Uterus (tissue), 4 donors: Measurements from ENCODE around the gene MATN3. TPM values are rescaled to one million over a fixed set of nuclear protein-coding genes. Genes with fewer than 3 reads are reported as not detected.

Experiments used
- DNase-seq, 2 donors: peaks; one replicate each; pipeline ENCODE4 v3.0.0-alpha.2; 2019 to 2020
- H3K27ac ChIP-seq, 2 donors: fragments of 200-600 bp; sonication (generic); 1 replicate in 1 of 2; 2 replicates in 1 of 2; pipeline ENCODE4 v1.5.1; 2016 to 2018
- H3K27me3 ChIP-seq, 2 donors: fragments of 200-600 bp; sonication (generic); one replicate each; pipeline ENCODE4 v1.5.1; 2018 to 2019; ENCODE audit warnings: control low read depth in 1 of 2
- H3K36me3 ChIP-seq, 2 donors: fragments of 200-600 bp; sonication (generic); one replicate each; pipeline ENCODE4 v1.5.1; 2019; ENCODE audit warnings: control low read depth in 1 of 2
- H3K4me1 ChIP-seq, 2 donors: fragments of 200-600 bp; sonication (generic); one replicate each; pipeline ENCODE4 v1.5.1; 2018 to 2019; ENCODE audit warnings: control low read depth in 1 of 2
- H3K4me3 ChIP-seq, 2 donors: fragments of 200-600 bp; sonication (generic); 1 replicate in 1 of 2; 2 replicates in 1 of 2; pipeline ENCODE4 v1.5.1; 2018 to 2019; ENCODE audit warnings: mild to moderate bottlenecking in 1 of 2
- H3K9me3 ChIP-seq, 2 donors: fragments of 200-600 bp; sonication (generic); one replicate each; pipeline ENCODE4 v1.5.1; 2019; ENCODE audit warnings: control low read depth in 1 of 2
- POLR2A ChIP-seq, 2 donors: fragments of 450-650 bp; IDR thresholded peaks; one replicate each; pipeline ENCODE4 v1.6.1; 2016; ENCODE audit warnings: antibody characterized with exemption in 2 of 2, mild to moderate bottlenecking in 1 of 2, moderate library complexity in 1 of 2
- intact Hi-C: fragments of 100-400 bp; cut with DNase I; formaldehyde crosslinking; loops from one replicate; pipeline ENCODE4 v1.15.1; 2023; ENCODE audit warnings: low total_unique reads
- total RNA-seq, 4 donors: library from RNA; depleted of rRNA in 3 of 4; stranded (reverse); fragments of >200 nt in 3 of 4; gene quantifications; one replicate each; pipeline versions ENCODE4 v1.1.0 to v1.2.4, GENCODE V29; 2014 to 2023
- TF ChIP-seq, protein P1 (sequence below), 4 experiments: fragments of 200-600 bp in 2 of 4; fragments of 450-650 bp in 2 of 4; sonication (generic) in 2 of 4; IDR thresholded peaks; one replicate each; pipeline ENCODE4 v1.5.1; 2016 to 2019; ENCODE audit warnings: antibody characterized with exemption in 4 of 4, mild to moderate bottlenecking in 2 of 4, moderate library complexity in 1 of 4
- donor health status: DM: yes; HTN: yes; CAD: no.

Gene MATN3
- total RNA-seq, 4 donors from 2014 or later, result 1.2 to 2.1 (median 1.3) TPM

DNA sequence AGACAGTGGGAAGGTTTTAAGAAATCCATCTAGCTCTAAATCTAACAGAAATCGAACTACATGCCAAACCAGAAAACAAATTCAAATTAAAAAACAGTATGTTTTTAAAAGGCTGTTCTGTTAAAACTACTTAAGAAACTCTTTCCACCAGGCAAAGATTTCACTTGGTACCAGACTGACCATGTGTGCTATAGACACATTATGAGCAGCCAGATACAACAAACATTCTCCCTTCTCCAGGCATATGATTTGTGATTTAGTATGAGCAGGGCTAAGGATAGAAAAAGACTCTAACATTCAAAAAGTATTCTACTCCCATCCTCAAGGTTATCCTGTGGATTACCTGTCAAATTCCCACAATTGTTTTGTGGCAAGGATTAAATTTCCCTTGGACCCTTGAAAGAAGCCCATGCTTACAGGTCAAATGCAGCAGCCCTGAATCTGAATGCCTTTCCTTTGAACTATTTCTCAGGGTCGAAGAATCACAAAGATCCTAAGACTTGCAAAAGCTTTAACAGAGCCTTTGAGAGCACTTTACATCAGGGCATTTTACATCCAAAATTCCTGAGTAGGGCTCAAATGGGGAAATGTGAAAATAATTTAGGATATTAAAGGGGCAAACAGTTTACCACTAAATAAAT is 68.1 kb downstream of the MATN3 start:
- TF ChIP-seq, protein P1, sequence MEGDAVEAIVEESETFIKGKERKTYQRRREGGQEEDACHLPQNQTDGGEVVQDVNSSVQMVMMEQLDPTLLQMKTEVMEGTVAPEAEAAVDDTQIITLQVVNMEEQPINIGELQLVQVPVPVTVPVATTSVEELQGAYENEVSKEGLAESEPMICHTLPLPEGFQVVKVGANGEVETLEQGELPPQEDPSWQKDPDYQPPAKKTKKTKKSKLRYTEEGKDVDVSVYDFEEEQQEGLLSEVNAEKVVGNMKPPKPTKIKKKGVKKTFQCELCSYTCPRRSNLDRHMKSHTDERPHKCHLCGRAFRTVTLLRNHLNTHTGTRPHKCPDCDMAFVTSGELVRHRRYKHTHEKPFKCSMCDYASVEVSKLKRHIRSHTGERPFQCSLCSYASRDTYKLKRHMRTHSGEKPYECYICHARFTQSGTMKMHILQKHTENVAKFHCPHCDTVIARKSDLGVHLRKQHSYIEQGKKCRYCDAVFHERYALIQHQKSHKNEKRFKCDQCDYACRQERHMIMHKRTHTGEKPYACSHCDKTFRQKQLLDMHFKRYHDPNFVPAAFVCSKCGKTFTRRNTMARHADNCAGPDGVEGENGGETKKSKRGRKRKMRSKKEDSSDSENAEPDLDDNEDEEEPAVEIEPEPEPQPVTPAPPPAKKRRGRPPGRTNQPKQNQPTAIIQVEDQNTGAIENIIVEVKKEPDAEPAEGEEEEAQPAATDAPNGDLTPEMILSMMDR (IDR thresholded peaks at IDR 0.05), result no peak
- TF ChIP-seq POLR2A (IDR thresholded peaks at IDR 0.05), result no peak
- no peaks in the 10 kb centered on the region for H3K9me3 ChIP-seq
- H3K27me3 ChIP-seq, result no peaks in the 10 kb centered on the region
- no peak for DNase-seq
- intact Hi-C loops, result no loop called here
- H3K36me3 ChIP-seq, result no peaks in the 10 kb centered on the region
- H3K27ac ChIP-seq, result no peak overlapping the region
- no peak overlapping the region for H3K4me3 ChIP-seq
- H3K4me1 ChIP-seq, result no peaks in the 10 kb centered on the region

DNA sequence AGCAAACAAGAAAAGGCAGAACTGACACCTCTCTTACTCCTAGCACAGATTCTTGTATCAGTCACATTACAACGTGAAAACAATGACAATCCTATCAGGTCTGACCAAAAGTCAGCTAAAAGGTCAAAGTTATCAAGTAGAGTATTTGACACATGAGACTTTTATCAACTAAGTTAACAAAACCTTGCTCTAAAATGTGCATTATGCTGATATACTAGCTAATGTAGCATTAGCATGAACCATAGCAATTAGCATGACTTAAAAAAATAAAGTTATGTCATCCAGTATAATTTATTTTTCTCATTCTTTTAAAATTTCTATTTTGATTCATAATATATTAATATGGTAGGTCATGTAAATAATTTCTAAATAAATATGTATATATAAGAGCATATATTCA is 69.3 kb downstream of the MATN3 start:
- intact Hi-C loops, result no loop called here
- no peak for DNase-seq
- Histone ChIP-seq H3K27me3 (no peaks in the 10 kb centered on the region), H3K4me1 (no peaks in the 10 kb centered on the region), H3K36me3 (no peaks in the 10 kb centered on the region), H3K4me3 (no peak overlapping the region), H3K27ac (no peak overlapping the region), H3K9me3 (no peaks in the 10 kb centered on the region)
- TF ChIP-seq, protein P1 (IDR thresholded peaks at IDR 0.05), result no peak
- no peak for TF ChIP-seq POLR2A (IDR thresholded peaks at IDR 0.05)

DNA sequence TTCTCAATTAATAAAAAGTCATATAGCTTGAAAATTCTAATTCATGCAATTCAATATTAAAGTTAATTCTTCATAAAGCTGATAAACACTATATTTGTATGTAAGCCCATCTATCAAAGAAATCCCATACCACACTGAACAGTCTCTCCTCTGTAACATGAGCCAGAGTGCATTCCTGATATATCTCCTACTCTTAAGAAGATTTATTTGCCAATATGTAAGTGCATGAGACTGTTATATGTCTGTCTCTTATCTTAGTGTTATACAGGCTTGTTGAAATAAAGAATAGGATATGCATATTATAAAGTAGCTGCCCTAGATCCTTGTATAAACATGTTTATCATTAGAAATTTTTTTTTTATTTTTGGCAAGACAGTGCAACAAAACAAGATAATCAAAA is 70.3 kb downstream of the MATN3 start:
- Histone ChIP-seq H3K4me1 (no peaks in the 10 kb centered on the region), H3K9me3 (no peaks in the 10 kb centered on the region), H3K27me3 (no peaks in the 10 kb centered on the region), H3K27ac (no peak overlapping the region), H3K4me3 (no peak overlapping the region), H3K36me3 (no peaks in the 10 kb centered on the region)
- no peak for DNase-seq
- TF ChIP-seq POLR2A (IDR thresholded peaks at IDR 0.05), result no peak
- TF ChIP-seq, protein P1 (IDR thresholded peaks at IDR 0.05), result no peak
- intact Hi-C loops, result no loop called here

Other genes starting within 250 kb of the MATN3 start
- 10 to 100 TPM; 16.7 to 22.6 (median 20.9) TPM for gene TTC32, start 110.7 kb downstream of the MATN3 start, total RNA-seq
- gene WDR35, start 22.6 kb downstream of the MATN3 start, total RNA-seq, result 10 to 100 TPM in 3 of 4 donors, 1 to 10 TPM in 1; 7.1 to 45.0 (median 20.7) TPM
- gene LAPTM4A, start 39.0 kb upstream of the MATN3 start, total RNA-seq, result 100 to 1,000 TPM; 255 to 386 (median 292) TPM
- gene SDC1, start 212.5 kb upstream of the MATN3 start, total RNA-seq, result 10 to 100 TPM in 1 of 4 donors, 1 to 10 TPM in 1, under 1 TPM in 1, not detected in 1; 0.29 to 30.1 (median 3.0) TPM